Measurements from ENCODE around the gene ECM2. TPM values are rescaled to one million over a fixed set of nuclear protein-coding genes. Genes with fewer than 3 reads are reported as not detected.

ECM2 gene
- total RNA-seq, 4 donors from 2014 or later: 9.6 to 20.1 (median 12.1) TPM

- no peaks in the 10 kb centered on the region for H3K36me3 ChIP-seq
- H3K27me3 ChIP-seq: no peaks in the 10 kb centered on the region
- H3K9me3 ChIP-seq: no peaks in the 10 kb centered on the region
- H3K4me3 ChIP-seq: no peak overlapping the region
- no peak for DNase-seq
- no peak overlapping the region for H3K27ac ChIP-seq
- no peaks in the 10 kb centered on the region for H3K4me1 ChIP-seq
- TF ChIP-seq POLR2A (IDR thresholded peaks at IDR 0.05) (no peak), CTCF (IDR thresholded peaks at IDR 0.05) (no peak)
These were observed 4.9 kb downstream of the ECM2 start for GRCh38 chr9:92530893-92531292.

GRCh38 chr9:92529124-92529523 lies 6.7 kb downstream of the ECM2 start:
- H3K27me3 ChIP-seq: no peaks in the 10 kb centered on the region
- no peaks in the 10 kb centered on the region for H3K36me3 ChIP-seq
- DNase-seq: no peak
- no peaks in the 10 kb centered on the region for H3K4me1 ChIP-seq
- no peaks in the 10 kb centered on the region for H3K9me3 ChIP-seq
- no peak for TF ChIP-seq CTCF (IDR thresholded peaks at IDR 0.05)
- no peak for TF ChIP-seq POLR2A (IDR thresholded peaks at IDR 0.05)
- H3K4me3 ChIP-seq: no peak overlapping the region
- no peak overlapping the region for H3K27ac ChIP-seq

GRCh38 chr9:92528522-92528849 lies 7.3 kb downstream of the ECM2 start:
- Histone ChIP-seq H3K27me3 (no peaks in the 10 kb centered on the region), H3K4me1 (no peaks in the 10 kb centered on the region), H3K9me3 (no peaks in the 10 kb centered on the region), H3K36me3 (no peaks in the 10 kb centered on the region), H3K4me3 (no peak overlapping the region), H3K27ac (no peak overlapping the region)
- TF ChIP-seq POLR2A (IDR thresholded peaks at IDR 0.05) (no peak), CTCF (IDR thresholded peaks at IDR 0.05) (no peak)
- DNase-seq: no peak

- Histone ChIP-seq H3K9me3 (no peaks in the 10 kb centered on the region), H3K4me1 (no peaks in the 10 kb centered on the region), H3K27me3 (no peaks in the 10 kb centered on the region), H3K27ac (no peak overlapping the region), H3K4me3 (no peak overlapping the region), H3K36me3 (no peaks in the 10 kb centered on the region)
- no peak for DNase-seq
- TF ChIP-seq POLR2A (IDR thresholded peaks at IDR 0.05): no peak
- no peak for TF ChIP-seq CTCF (IDR thresholded peaks at IDR 0.05)
These were observed 7.8 kb downstream of the ECM2 start for GRCh38 chr9:92527832-92528521.

- Histone ChIP-seq H3K4me3 (no peak overlapping the region), H3K9me3 (no peaks in the 10 kb centered on the region), H3K27ac (no peak overlapping the region), H3K36me3 (no peaks in the 10 kb centered on the region), H3K4me1 (no peaks in the 10 kb centered on the region), H3K27me3 (no peaks in the 10 kb centered on the region)
- DNase-seq: no peak
- no peak for TF ChIP-seq CTCF (IDR thresholded peaks at IDR 0.05)
- no peak for TF ChIP-seq POLR2A (IDR thresholded peaks at IDR 0.05)
These were observed 8.4 kb downstream of the ECM2 start for GRCh38 chr9:92527291-92527828.

Data from Peyer's patch (tissue), 4 donors.